Measurements from ENCODE around the gene TBX1. TPM values are rescaled to one million over a fixed set of nuclear protein-coding genes. Genes with fewer than 3 reads are reported as not detected.
A peak's percentile ranks its signal among the peaks of the same experiment; 100 is the strongest.

The TBX1 gene
- total RNA-seq, 5 donors from 2014 or later (not counting 1 experiment from before 2014, with no cell fraction given) = 0.20 TPM; not detected in 4

- no peak for DNase-seq
- H3K27me3 ChIP-seq (replicated peaks in 1 of 2; ENCODE audit: control insufficient read depth in 2 of 2, extremely low read depth in 1 of 2, insufficient read depth in 2 of 2, low read length in 1 of 2) = peaks cover 8 to 89% of the 10 kb centered on the region in 2 experiments
- POLR2A ChIA-PET = no interaction called here
- CTCF ChIA-PET = no interaction called here
- peak overlapping the region in 1 of 3 donors; percentile 13 for H3K4me3 Mint-ChIP-seq
- H3K36me3 Mint-ChIP-seq = no peaks in the 10 kb centered on the region
- peaks cover 3 to 21% of the 10 kb centered on the region in 2 experiments for H3K4me1 ChIP-seq (ENCODE audit: control insufficient read depth in 1 of 2, extremely low read depth in 1 of 2, insufficient read depth in 2 of 2, low read length in 2 of 2)
- no peaks in the 10 kb centered on the region for H3K9me3 ChIP-seq
- WGBS (ENCODE audit: insufficient coverage) = 87% methylated on average over 9 of the region's 12 CpGs
- no peaks in the 10 kb centered on the region for H3K36me3 ChIP-seq (ENCODE audit: control insufficient read depth in 2 of 2, extremely low read depth in 1 of 2, insufficient read depth in 1 of 2, low read length in 1 of 2)
- H3K4me1 Mint-ChIP-seq = peaks cover 9 to 16% (median 14%) of the 10 kb centered on the region in 3 donors
- no peak for ATAC-seq (replicated peaks in 1 of 4)
- peaks cover 47 to 82% of the 10 kb centered on the region in 2 donors for H3K27me3 Mint-ChIP-seq
- no peak overlapping the region for H3K27ac Mint-ChIP-seq
- H3K4me3 ChIP-seq (ENCODE audit: control insufficient read depth in 1 of 2, extremely low read depth in 1 of 2, low read length in 1 of 2) = no peak overlapping the region
- H3K27ac ChIP-seq (ENCODE audit: low read length) = no peak overlapping the region
- no peaks in the 10 kb centered on the region for H3K9me3 Mint-ChIP-seq
Measured at GRCh38 chr22:19769393-19769715, 8.8 kb downstream of the TBX1 start.

GRCh38 chr22:19770349-19771220, 10.0 kb downstream of the TBX1 start:
- no peak for ATAC-seq (replicated peaks in 1 of 4)

GRCh38 chr22:19772422-19772672, 11.8 kb downstream of the TBX1 start:
- H3K27me3 Mint-ChIP-seq = peaks cover 49 to 78% of the 10 kb centered on the region in 2 donors
- peaks cover 2 to 90% of the 10 kb centered on the region in 2 experiments for H3K27me3 ChIP-seq (replicated peaks in 1 of 2; ENCODE audit: control insufficient read depth in 2 of 2, extremely low read depth in 1 of 2, insufficient read depth in 2 of 2, low read length in 1 of 2)
- no peak overlapping the region for H3K27ac Mint-ChIP-seq
- WGBS (ENCODE audit: insufficient coverage) = 67% methylated on average over 4 of the region's 4 CpGs
- no peaks in the 10 kb centered on the region for H3K36me3 ChIP-seq (ENCODE audit: control insufficient read depth in 2 of 2, extremely low read depth in 1 of 2, insufficient read depth in 1 of 2, low read length in 1 of 2)
- ATAC-seq (replicated peaks in 1 of 4) = no peak
- peaks cover 2 to 15% of the 10 kb centered on the region in 2 experiments for H3K4me1 ChIP-seq (ENCODE audit: control insufficient read depth in 1 of 2, extremely low read depth in 1 of 2, insufficient read depth in 2 of 2, low read length in 2 of 2)
- no peak for DNase-seq
- H3K27ac ChIP-seq (ENCODE audit: low read length) = no peak overlapping the region
- ChIA-PET CTCF (no interaction called here), POLR2A (no interaction called here)
- H3K36me3 Mint-ChIP-seq = no peaks in the 10 kb centered on the region
- H3K4me3 Mint-ChIP-seq = no peak overlapping the region
- no peaks in the 10 kb centered on the region for H3K9me3 ChIP-seq
- H3K4me1 Mint-ChIP-seq = peaks cover 9 to 15% (median 12%) of the 10 kb centered on the region in 3 donors
- no peak overlapping the region for H3K4me3 ChIP-seq (ENCODE audit: control insufficient read depth in 1 of 2, extremely low read depth in 1 of 2, low read length in 1 of 2)
- H3K9me3 Mint-ChIP-seq = no peaks in the 10 kb centered on the region

More at GRCh38 chr22:19770349-19771220, 10.0 kb downstream of the TBX1 start:
- Mint-ChIP-seq H3K4me1 (peaks cover 9 to 10% (median 9%) of the 10 kb centered on the region in 3 donors), H3K27ac (no peak overlapping the region), H3K27me3 (peaks cover 51 to 73% of the 10 kb centered on the region in 2 donors), H3K9me3 (no peaks in the 10 kb centered on the region), H3K4me3 (no peak overlapping the region), H3K36me3 (no peaks in the 10 kb centered on the region)
- Histone ChIP-seq H3K4me3 (ENCODE audit: control insufficient read depth in 1 of 2, extremely low read depth in 1 of 2, low read length in 1 of 2) (no peak overlapping the region), H3K27ac (ENCODE audit: low read length) (no peak overlapping the region), H3K4me1 (ENCODE audit: control insufficient read depth in 1 of 2, extremely low read depth in 1 of 2, insufficient read depth in 2 of 2, low read length in 2 of 2) (peaks cover 0 to 16% of the 10 kb centered on the region in 2 experiments), H3K27me3 (replicated peaks in 1 of 2; ENCODE audit: control insufficient read depth in 2 of 2, extremely low read depth in 1 of 2, insufficient read depth in 2 of 2, low read length in 1 of 2) (peaks cover 2 to 86% of the 10 kb centered on the region in 2 experiments), H3K9me3 (no peaks in the 10 kb centered on the region), H3K36me3 (ENCODE audit: control insufficient read depth in 2 of 2, extremely low read depth in 1 of 2, insufficient read depth in 1 of 2, low read length in 1 of 2) (no peaks in the 10 kb centered on the region)
- ChIA-PET CTCF (no interaction called here), POLR2A (no interaction called here)
- no peak for DNase-seq
- 67% methylated on average over 10 of the region's 25 CpGs for WGBS (ENCODE audit: insufficient coverage)

- H3K27me3 ChIP-seq (replicated peaks in 1 of 2; ENCODE audit: control insufficient read depth in 2 of 2, extremely low read depth in 1 of 2, insufficient read depth in 2 of 2, low read length in 1 of 2) = peaks cover 2 to 89% of the 10 kb centered on the region in 2 experiments
- peaks cover 2 to 10% of the 10 kb centered on the region in 2 experiments for H3K4me1 ChIP-seq (ENCODE audit: control insufficient read depth in 1 of 2, extremely low read depth in 1 of 2, insufficient read depth in 2 of 2, low read length in 2 of 2)
- H3K27ac ChIP-seq (ENCODE audit: low read length) = no peak overlapping the region
- 46% methylated on average over 21 of the region's 25 CpGs for WGBS (ENCODE audit: insufficient coverage)
- no peaks in the 10 kb centered on the region for H3K9me3 ChIP-seq
- ATAC-seq (replicated peaks in 1 of 4) (no peak), DNase-seq (no peak)
- H3K27ac Mint-ChIP-seq = no peak overlapping the region
- H3K36me3 Mint-ChIP-seq = no peaks in the 10 kb centered on the region
- H3K36me3 ChIP-seq (ENCODE audit: control insufficient read depth in 2 of 2, extremely low read depth in 1 of 2, insufficient read depth in 1 of 2, low read length in 1 of 2) = no peaks in the 10 kb centered on the region
- ChIA-PET POLR2A (interaction anchor here in 1 of 2 donors (0.6 kb wide), 1 partner anchor 9 kb away, joined by 3 read pairs; no protein-coding TSS in a partner anchor), CTCF (interaction anchor here in 1 of 2 donors (1.3 kb wide), 1 partner anchor 137 kb away, joined by 3 read pairs; no protein-coding TSS in a partner anchor)
- no peaks in the 10 kb centered on the region for H3K9me3 Mint-ChIP-seq
- peaks cover 44 to 76% of the 10 kb centered on the region in 2 donors for H3K27me3 Mint-ChIP-seq
- H3K4me3 ChIP-seq (ENCODE audit: control insufficient read depth in 1 of 2, extremely low read depth in 1 of 2, low read length in 1 of 2) = no peak overlapping the region
- H3K4me1 Mint-ChIP-seq = peaks cover 5 to 13% (median 7%) of the 10 kb centered on the region in 3 donors
- H3K4me3 Mint-ChIP-seq = no peak overlapping the region
Measured at GRCh38 chr22:19772673-19773469, 12.3 kb downstream of the TBX1 start.

- Mint-ChIP-seq H3K36me3 (no peaks in the 10 kb centered on the region), H3K27ac (no peak overlapping the region), H3K4me3 (no peak overlapping the region), H3K9me3 (no peaks in the 10 kb centered on the region), H3K4me1 (peaks cover 4 to 11% (median 7%) of the 10 kb centered on the region in 3 donors), H3K27me3 (peaks cover 41 to 73% of the 10 kb centered on the region in 2 donors)
- ATAC-seq (replicated peaks in 1 of 4) (no peak), DNase-seq (no peak)
- no peak overlapping the region for H3K4me3 ChIP-seq (ENCODE audit: control insufficient read depth in 1 of 2, extremely low read depth in 1 of 2, low read length in 1 of 2)
- H3K36me3 ChIP-seq (ENCODE audit: control insufficient read depth in 2 of 2, extremely low read depth in 1 of 2, insufficient read depth in 1 of 2, low read length in 1 of 2) = no peaks in the 10 kb centered on the region
- no peak overlapping the region for H3K27ac ChIP-seq (ENCODE audit: low read length)
- no peaks in the 10 kb centered on the region for H3K9me3 ChIP-seq
- ChIA-PET CTCF (interaction anchor here in 1 of 2 donors (0.6 to 1.3 kb wide), 2 partner anchors 137 to 655 kb away, joined by 3 read pairs; no protein-coding TSS in a partner anchor), POLR2A (interaction anchor here in 1 of 2 donors (0.6 kb wide), 1 partner anchor 9 kb away, joined by 3 read pairs; no protein-coding TSS in a partner anchor)
- H3K4me1 ChIP-seq (ENCODE audit: control insufficient read depth in 1 of 2, extremely low read depth in 1 of 2, insufficient read depth in 2 of 2, low read length in 2 of 2) = peaks cover 2 to 7% of the 10 kb centered on the region in 2 experiments
- 87% methylated on average over 8 of the region's 9 CpGs for WGBS (ENCODE audit: insufficient coverage)
- peaks cover 2 to 87% of the 10 kb centered on the region in 2 experiments for H3K27me3 ChIP-seq (replicated peaks in 1 of 2; ENCODE audit: control insufficient read depth in 2 of 2, extremely low read depth in 1 of 2, insufficient read depth in 2 of 2, low read length in 1 of 2)
Measured at GRCh38 chr22:19773470-19774040, 13.0 kb downstream of the TBX1 start.

- H3K36me3 ChIP-seq (ENCODE audit: control insufficient read depth in 2 of 2, extremely low read depth in 1 of 2, insufficient read depth in 1 of 2, low read length in 1 of 2) = no peaks in the 10 kb centered on the region
- POLR2A ChIA-PET = no interaction called here
- DNase-seq = no peak
- peaks cover 2 to 7% of the 10 kb centered on the region in 2 experiments for H3K4me1 ChIP-seq (ENCODE audit: control insufficient read depth in 1 of 2, extremely low read depth in 1 of 2, insufficient read depth in 2 of 2, low read length in 2 of 2)
- Mint-ChIP-seq H3K9me3 (no peaks in the 10 kb centered on the region), H3K4me1 (peaks cover 4 to 11% (median 7%) of the 10 kb centered on the region in 3 donors), H3K36me3 (no peaks in the 10 kb centered on the region), H3K27ac (no peak overlapping the region), H3K27me3 (peaks cover 35 to 72% of the 10 kb centered on the region in 2 donors), H3K4me3 (no peak overlapping the region)
- ATAC-seq (replicated peaks in 1 of 4) = no peak
- no peak overlapping the region for H3K4me3 ChIP-seq (ENCODE audit: control insufficient read depth in 1 of 2, extremely low read depth in 1 of 2, low read length in 1 of 2)
- WGBS (ENCODE audit: insufficient coverage) = 90% methylated on average over 6 of the region's 8 CpGs
- no peaks in the 10 kb centered on the region for H3K9me3 ChIP-seq
- H3K27me3 ChIP-seq (replicated peaks in 1 of 2; ENCODE audit: control insufficient read depth in 2 of 2, extremely low read depth in 1 of 2, insufficient read depth in 2 of 2, low read length in 1 of 2) = peaks cover 0 to 81% of the 10 kb centered on the region in 2 experiments
- no peak overlapping the region for H3K27ac ChIP-seq (ENCODE audit: low read length)
- CTCF ChIA-PET = no interaction called here
Measured at GRCh38 chr22:19774628-19775027, 14.1 kb downstream of the TBX1 start.
